ENCODE results near the gene CCDC146. TPM values are rescaled to one million over a fixed set of nuclear protein-coding genes. Genes with fewer than 3 reads are reported as not detected.
A peak's percentile ranks its signal among the peaks of the same experiment; 100 is the strongest.
"Not testable (repeated sequence)": the region's sequence is repeated elsewhere in the genome, so short reads cannot be mapped to it uniquely, and the experiment has no call there.

Gene CCDC146, protein sequence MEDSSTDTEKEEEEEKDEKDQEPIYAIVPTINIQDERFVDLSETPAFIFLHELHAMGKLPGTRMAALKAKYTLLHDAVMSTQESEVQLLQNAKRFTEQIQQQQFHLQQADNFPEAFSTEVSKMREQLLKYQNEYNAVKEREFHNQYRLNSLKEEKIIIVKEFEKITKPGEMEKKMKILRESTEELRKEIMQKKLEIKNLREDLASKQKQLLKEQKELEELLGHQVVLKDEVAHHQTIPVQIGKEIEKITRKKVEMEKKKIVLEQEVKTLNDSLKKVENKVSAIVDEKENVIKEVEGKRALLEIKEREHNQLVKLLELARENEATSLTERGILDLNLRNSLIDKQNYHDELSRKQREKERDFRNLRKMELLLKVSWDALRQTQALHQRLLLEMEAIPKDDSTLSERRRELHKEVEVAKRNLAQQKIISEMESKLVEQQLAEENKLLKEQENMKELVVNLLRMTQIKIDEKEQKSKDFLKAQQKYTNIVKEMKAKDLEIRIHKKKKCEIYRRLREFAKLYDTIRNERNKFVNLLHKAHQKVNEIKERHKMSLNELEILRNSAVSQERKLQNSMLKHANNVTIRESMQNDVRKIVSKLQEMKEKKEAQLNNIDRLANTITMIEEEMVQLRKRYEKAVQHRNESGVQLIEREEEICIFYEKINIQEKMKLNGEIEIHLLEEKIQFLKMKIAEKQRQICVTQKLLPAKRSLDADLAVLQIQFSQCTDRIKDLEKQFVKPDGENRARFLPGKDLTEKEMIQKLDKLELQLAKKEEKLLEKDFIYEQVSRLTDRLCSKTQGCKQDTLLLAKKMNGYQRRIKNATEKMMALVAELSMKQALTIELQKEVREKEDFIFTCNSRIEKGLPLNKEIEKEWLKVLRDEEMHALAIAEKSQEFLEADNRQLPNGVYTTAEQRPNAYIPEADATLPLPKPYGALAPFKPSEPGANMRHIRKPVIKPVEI
- total RNA-seq: 10 to 100 TPM in 1 of 2 donors, 1 to 10 TPM in 1; 3.6 to 12.7 TPM

DNA sequence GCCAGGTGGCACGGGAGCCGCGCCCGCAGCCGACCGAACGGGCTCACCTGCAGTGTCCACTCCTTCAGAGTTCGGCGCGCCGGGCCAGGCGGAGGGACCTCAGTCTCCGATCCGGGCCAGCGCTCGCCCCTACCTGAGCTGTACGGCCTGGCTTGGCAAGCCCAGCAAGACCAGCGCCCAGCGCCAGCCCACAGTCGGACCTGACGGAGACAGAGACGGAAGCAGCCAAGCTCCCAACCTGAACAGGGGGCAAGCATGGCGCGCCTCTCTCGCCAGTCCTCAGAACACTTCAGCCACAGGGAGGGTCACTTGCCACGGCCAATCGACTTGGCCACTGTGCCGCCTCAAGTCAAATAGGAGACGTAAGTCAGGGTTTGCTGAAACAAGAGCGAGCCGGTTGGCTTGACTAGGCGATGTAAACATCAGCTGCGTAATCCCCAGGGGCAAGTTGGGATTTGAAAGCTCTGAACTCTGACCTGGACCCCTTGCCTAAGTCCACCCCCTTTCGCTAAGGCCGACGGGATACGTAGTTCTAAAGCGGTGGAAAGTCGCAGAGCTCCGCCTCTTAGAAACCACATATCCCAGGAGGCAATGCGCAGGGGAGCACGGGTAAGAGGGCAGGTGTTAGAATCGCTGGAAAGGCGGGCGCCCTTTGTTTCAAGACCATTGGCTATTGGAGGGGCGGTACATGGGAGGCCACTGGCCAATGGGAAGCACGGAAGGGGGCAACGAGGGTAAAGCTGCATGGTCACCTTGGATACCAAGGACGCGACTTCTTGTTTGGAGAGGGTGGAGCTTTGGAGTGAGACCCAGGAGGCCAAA, at the start of gene CCDC146:
Gene CCDC146 (plus strand): TSS at position 756 of the 822 bp plus-strand sequence. CDS start 45,054 bp downstream, outside the sequence.
- Histone ChIP-seq H3K27ac (peak within 1 kb of the TSS; percentile 62 to 68), H3K4me1 (peaks cover 0 to 12% of the 10 kb centered on the region in 2 donors), H3K4me3 (peak within 1 kb of the TSS; percentile 60 to 70)
- not testable (repeated sequence) for H3K36me3 ChIP-seq, H3K27me3 ChIP-seq, H3K9me3 ChIP-seq
- peak; percentile 99 for DNase-seq (ENCODE audit: low spot score)

DNA sequence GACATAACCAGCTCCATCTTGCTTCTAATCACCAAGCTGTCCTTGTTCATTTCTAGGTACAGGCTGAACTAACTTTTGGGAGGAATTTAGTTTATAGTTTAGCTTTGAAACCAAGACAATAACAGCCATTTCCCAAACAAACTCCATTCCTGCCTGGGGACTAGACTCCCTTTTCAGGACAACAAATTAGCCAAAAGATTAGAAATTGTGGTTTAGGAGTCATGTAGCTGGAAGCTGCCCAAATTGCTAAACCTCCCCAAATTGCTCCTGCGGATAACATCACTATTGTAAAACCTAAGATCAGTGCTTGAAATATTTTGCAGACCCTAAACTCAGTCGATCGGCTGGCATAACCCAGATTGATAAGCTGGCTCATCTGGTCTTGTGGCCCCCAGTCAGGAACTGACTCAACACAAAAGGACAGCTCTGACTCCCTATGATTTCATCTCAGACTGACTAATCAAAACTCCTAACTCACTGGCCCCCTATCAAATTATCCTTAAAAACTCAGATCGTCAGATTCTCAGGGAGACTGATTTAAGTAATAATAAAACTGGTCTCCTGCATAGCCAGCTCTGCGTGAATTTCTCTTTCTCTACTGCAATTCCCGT, 47.5 kb upstream of the CCDC146 start:
- not testable (repeated sequence) for DNase-seq (ENCODE audit: low spot score); H3K4me3 ChIP-seq; H3K36me3 ChIP-seq

DNA sequence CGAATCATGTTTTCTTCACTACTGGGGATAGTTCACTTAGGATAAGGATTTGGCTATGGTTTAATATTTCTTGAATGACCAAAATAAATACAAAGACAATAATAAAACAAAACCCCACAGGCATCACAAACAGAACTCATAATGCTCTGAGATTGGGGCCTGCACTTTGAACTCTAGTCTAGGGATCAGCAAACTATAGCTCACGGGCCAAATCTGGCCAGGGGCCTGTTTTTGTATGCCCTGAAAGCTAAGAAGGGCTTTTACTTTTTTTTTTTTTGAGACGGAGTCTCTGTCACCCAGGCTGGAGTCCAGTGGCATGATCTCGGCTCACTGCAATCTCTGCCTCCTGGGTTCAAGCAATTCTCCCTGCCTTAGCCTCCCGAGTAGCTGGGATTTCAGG, 45.4 kb upstream of the CCDC146 start:
- H3K4me1 ChIP-seq; H3K4me3 ChIP-seq; H3K9me3 ChIP-seq; H3K36me3 ChIP-seq; H3K27me3 ChIP-seq; H3K27ac ChIP-seq; DNase-seq (ENCODE audit: low spot score): not testable (repeated sequence)

More for the DNA sequence above, 47.5 kb upstream of the CCDC146 start:
- H3K9me3 ChIP-seq, H3K27ac ChIP-seq, H3K4me1 ChIP-seq, H3K27me3 ChIP-seq: not testable (repeated sequence)

DNA sequence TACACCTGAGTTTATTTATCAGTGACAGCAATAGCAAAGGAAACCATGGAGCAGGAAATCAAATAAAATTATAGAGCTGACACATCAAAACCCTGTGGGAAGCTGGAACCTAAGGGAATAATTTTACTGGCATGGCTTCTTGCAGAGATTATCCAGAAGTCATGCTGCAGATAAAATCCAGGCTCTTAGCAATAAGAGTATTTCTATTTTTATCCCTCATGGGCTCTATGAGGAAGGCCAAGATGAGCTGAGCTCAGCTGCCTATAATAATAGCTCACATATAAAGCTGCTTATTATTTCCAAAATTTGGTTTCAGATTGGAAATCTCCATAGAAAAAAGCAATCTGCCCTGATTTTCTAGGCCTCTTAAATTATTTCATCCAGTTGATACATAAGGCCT, 43.3 kb upstream of the CCDC146 start:
- DNase-seq (ENCODE audit: low spot score); H3K36me3 ChIP-seq; H3K27me3 ChIP-seq; H3K9me3 ChIP-seq; H3K27ac ChIP-seq; H3K4me3 ChIP-seq; H3K4me1 ChIP-seq: not testable (repeated sequence)

DNA sequence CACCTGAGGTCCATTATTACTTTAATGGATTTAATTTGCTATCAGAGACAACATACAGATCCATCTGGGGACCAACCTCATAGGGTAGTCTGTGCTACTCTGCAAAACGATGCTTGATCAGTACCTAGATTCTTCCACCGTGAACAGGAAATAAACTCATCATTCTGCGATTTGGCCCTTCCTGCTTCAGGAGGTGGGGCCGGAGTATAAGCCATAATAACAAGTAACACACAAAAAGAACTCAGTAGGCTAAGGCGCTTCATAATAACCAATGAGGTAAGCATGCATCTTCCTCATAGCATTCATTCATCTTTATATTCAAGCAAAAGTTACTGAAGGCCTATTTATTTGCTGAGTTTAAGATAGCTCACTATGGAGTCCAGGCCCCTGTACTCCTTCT, 42.8 kb upstream of the CCDC146 start:
- not testable (repeated sequence) for H3K4me3 ChIP-seq; H3K36me3 ChIP-seq; H3K27me3 ChIP-seq; H3K4me1 ChIP-seq; H3K9me3 ChIP-seq; DNase-seq (ENCODE audit: low spot score)
- H3K27ac ChIP-seq: peak overlapping the region in 1 of 2 donors; percentile 40

DNA sequence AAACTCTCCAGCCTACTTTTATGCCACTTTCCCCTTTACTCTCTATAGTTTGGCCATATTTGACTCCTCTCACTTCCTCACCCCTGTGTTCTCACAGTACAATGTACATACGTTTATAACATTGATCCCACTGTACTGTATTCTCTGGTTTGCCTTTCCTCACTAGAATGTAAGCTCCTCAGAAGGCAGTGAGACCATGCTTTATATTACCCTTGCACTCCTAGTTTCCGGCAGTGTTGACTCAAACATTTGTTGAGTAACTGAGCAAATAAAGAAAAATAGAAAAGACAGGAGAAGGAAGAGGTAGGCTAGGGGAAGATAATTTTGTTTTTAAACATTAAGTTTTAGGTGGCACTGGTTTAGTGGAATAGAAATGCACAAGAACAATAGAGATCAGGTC, 42.2 kb upstream of the CCDC146 start:
- H3K36me3 ChIP-seq; H3K27ac ChIP-seq; H3K9me3 ChIP-seq; H3K27me3 ChIP-seq; H3K4me3 ChIP-seq; DNase-seq (ENCODE audit: low spot score); H3K4me1 ChIP-seq: not testable (repeated sequence)

DNA sequence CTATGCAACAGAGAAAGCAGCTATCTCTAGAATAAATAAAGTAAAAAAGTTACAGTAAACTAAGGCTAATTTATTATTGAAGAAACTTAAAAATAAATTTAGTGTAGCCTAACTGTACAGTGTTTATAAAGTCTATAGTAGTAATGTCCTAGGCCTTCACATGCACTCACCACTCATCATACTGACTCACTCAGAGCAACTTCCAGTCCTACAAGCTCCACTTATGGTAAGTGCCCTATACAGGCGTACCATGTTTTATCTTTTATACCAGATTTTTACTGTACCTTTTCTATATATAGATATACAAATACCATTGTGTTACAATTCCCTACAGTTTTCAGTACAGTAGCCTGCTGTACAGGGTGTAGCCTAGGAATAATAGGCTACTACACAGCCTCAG, 40.2 kb upstream of the CCDC146 start:
- H3K27ac ChIP-seq; H3K36me3 ChIP-seq; H3K27me3 ChIP-seq; DNase-seq (ENCODE audit: low spot score); H3K9me3 ChIP-seq; H3K4me1 ChIP-seq; H3K4me3 ChIP-seq: not testable (repeated sequence)

DNA sequence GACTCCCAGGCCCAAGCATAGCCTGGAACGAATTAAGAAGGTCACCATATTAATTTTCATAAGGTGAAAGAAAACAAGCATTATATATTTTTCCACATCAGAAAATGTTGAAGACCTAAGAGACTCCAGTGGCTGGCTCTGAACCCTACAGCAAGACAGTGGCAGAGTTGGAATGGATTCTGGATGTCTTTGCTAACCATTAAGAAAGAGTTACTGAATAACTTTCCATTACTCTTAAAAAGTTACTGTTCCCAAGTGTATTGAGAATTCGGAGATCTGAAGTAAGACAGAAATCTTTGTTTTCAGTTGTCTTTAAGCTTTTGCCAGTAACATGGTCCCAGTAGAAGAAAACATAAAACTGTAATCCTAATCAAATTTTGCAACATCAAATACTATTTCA, 30.1 kb upstream of the CCDC146 start:
- not testable (repeated sequence) for H3K27ac ChIP-seq; H3K36me3 ChIP-seq; H3K27me3 ChIP-seq; DNase-seq (ENCODE audit: low spot score); H3K4me3 ChIP-seq; H3K9me3 ChIP-seq; H3K4me1 ChIP-seq

DNA sequence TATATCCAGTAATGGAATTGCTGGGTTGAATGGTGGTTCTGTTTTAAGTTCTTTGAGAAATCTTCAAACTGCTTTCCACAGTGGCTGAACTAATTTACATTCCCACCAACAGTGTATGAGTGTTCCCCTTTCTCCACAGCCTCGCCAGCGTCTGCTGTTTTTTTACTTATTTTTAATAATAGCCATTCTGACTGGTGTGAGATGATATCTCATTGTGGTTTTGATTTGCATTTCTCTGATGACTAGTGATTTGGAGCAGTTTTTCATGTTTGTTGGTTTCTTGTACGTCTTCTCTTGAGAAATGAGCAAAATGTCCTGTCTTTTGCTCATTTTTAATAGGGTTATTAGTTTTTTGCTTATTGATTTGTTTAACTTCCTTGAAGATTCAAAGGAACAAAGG, 21.9 kb upstream of the CCDC146 start:
- not testable (repeated sequence) for DNase-seq (ENCODE audit: low spot score); H3K4me1 ChIP-seq; H3K27me3 ChIP-seq; H3K36me3 ChIP-seq; H3K4me3 ChIP-seq; H3K27ac ChIP-seq; H3K9me3 ChIP-seq

DNA sequence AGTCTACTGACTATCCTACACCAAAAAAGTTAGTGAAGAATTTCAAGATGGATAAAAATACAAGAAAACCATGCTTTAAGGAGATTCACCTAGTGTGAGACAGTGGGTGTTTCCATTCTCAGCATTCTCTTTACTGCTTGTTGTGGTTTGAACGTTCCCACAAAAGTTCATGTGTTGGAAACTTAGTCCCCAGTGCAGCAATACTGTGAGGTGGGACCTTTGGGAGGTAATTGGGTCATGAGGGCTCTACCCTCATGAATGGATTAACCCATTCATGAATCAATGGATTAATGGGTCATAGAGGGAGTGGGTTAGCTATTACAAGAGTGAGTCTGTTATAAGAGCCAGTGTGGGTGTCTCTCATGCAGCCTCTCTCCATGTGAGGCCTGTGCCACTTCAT, 21.2 kb upstream of the CCDC146 start:
- not testable (repeated sequence) for DNase-seq (ENCODE audit: low spot score); H3K36me3 ChIP-seq; H3K27ac ChIP-seq; H3K4me3 ChIP-seq; H3K27me3 ChIP-seq; H3K4me1 ChIP-seq; H3K9me3 ChIP-seq

DNA sequence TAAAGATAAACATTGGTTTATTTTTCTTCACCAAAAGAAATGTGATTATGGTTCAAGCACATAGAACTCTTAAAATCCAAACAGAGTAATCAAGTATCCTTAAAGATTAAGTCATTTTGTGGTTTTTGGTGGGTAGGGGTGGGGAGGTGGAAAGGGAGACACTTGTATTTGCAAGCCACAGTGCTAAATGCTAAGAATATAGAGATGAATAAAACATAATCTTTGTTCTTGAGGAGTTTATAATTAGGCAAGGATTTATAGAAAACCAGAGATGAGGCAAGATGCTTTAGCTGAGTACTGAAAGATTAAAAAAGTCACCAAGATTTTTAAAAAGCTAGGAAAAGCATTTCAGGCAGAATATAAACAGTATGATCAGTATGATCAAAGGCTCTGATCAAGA, 19.7 kb upstream of the CCDC146 start:
- not testable (repeated sequence) for H3K4me1 ChIP-seq; H3K36me3 ChIP-seq; H3K4me3 ChIP-seq; H3K9me3 ChIP-seq; H3K27me3 ChIP-seq; DNase-seq (ENCODE audit: low spot score); H3K27ac ChIP-seq

DNA sequence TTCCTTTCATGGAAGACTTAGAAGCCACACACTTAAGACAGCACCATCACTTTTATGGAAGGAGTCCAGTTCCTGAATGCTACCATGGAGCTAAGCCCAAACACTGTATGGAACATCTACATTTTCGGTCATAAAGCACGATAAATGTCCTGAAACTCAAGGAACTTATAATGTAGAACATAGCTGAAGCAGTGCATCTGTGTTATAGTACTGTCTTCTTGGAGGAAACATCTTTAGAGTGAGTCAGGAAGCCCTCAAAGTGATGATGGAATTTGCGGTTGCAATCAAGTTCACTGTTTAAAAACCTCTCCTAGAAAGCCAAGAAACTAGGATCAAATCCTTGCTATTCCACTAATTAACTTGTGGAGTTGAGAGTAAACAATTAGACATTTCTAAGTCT, 16.5 kb upstream of the CCDC146 start:
- H3K4me3 ChIP-seq; H3K27ac ChIP-seq; DNase-seq (ENCODE audit: low spot score); H3K4me1 ChIP-seq; H3K36me3 ChIP-seq; H3K9me3 ChIP-seq; H3K27me3 ChIP-seq: not testable (repeated sequence)

DNA sequence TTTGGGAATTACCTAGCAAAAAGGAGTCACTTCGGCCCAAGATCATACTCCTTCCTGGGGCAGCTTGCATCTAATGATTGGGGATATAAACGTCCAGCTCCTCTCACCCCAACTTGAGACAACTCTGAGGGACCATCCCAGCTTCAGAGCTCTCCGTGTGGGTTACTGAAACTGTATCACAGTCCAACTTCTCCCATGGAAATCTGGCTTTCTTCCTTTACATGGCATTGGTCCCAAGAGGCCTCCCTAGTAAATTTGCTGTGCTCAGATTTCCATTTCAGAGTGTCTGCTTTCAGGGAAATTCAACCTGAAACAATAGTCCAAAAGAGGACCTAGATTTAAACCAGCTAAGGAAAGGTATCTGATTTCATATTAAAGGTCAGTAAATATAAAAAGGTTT, 14.8 kb upstream of the CCDC146 start:
- not testable (repeated sequence) for DNase-seq (ENCODE audit: low spot score); H3K27ac ChIP-seq; H3K36me3 ChIP-seq; H3K27me3 ChIP-seq; H3K4me1 ChIP-seq; H3K4me3 ChIP-seq; H3K9me3 ChIP-seq

DNA sequence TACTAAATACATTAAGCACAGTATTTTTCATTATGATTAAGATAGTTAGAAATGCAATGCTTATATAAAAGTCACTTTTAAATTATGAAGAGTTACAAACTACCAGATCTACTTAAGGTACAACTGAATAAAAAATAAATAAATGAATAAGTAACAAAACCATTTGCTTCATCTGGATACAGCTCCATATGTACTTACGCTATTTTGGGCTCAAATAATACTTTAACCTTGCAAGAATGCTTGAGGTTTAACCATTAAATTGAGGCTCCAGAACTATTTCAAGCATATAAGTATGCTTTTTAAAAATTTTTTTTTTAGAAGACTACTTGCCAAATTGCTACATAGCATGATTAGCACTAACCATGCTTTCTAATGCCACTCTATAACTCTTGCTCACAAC, 14.1 kb upstream of the CCDC146 start:
- not testable (repeated sequence) for H3K27me3 ChIP-seq; H3K9me3 ChIP-seq; H3K27ac ChIP-seq; H3K36me3 ChIP-seq; DNase-seq (ENCODE audit: low spot score); H3K4me1 ChIP-seq; H3K4me3 ChIP-seq

All from right atrium auricular region (tissue), 2 donors.